ENCODE data around the gene CNTN4.

Gene CNTN4

GRCh38 chr3:3074551-3075257, 976.0 kb downstream of the CNTN4 start:
- Histone ChIP-seq H3K9ac (ENCODE audit: low read length) (no peak overlapping the region), H3K9me3 (ENCODE audit: insufficient read depth, low read length) (no peaks in the 10 kb centered on the region), H3K36me3 (replicated peaks; ENCODE audit: low read depth, low read length) (no peaks in the 10 kb centered on the region), H3K4me1 (ENCODE audit: low read length) (peaks cover 14% of the 10 kb centered on the region), H3K4me2 (ENCODE audit: low read length) (peak overlapping the region; percentile 20), H2AFZ (ENCODE audit: low read depth, low read length) (0 out of 2 replicates have a peak overlapping the region, but pooled peaks have one; percentile 55), H4K20me1 (ENCODE audit: insufficient read depth, low read length) (no peaks in the 10 kb centered on the region), H3K79me2 (ENCODE audit: low read length) (no peaks in the 10 kb centered on the region), H3K4me3 (ENCODE audit: low read length) (no peak overlapping the region), H3K27ac (ENCODE audit: low read length) (no peak overlapping the region; the same call in 1 of the 2 replicates), H3K27me3 (ENCODE audit: low read depth, low read length) (no peaks in the 10 kb centered on the region; the same call in 1 of the 2 replicates)
- TF ChIP-seq CTCF (IDR thresholded peaks at IDR 0.05; ENCODE audit: low read depth, low read length) (no peak), EZH2phosphoT487 (IDR thresholded peaks at IDR 0.05; ENCODE audit: low read depth) (no peak)

- Histone ChIP-seq H3K9ac (ENCODE audit: low read length) (peak overlapping the region; percentile 55; the same call in 1 of the 2 replicates), H3K4me1 (ENCODE audit: low read length) (peaks cover 53% of the 10 kb centered on the region), H3K36me3 (replicated peaks; ENCODE audit: low read depth, low read length) (no peaks in the 10 kb centered on the region), H3K27ac (ENCODE audit: low read length) (no peak overlapping the region), H4K20me1 (ENCODE audit: insufficient read depth, low read length) (no peaks in the 10 kb centered on the region), H3K79me2 (ENCODE audit: low read length) (no peaks in the 10 kb centered on the region), H2AFZ (ENCODE audit: low read depth, low read length) (no peak overlapping the region), H3K4me2 (ENCODE audit: low read length) (no peak overlapping the region), H3K27me3 (ENCODE audit: low read depth, low read length) (no peaks in the 10 kb centered on the region; the same call in 1 of the 2 replicates), H3K4me3 (ENCODE audit: low read length) (no peak overlapping the region), H3K9me3 (ENCODE audit: insufficient read depth, low read length) (no peaks in the 10 kb centered on the region)
- TF ChIP-seq EZH2phosphoT487 (IDR thresholded peaks at IDR 0.05; ENCODE audit: low read depth) (no peak), CTCF (IDR thresholded peaks at IDR 0.05; ENCODE audit: low read depth, low read length) (no peak)
Observed at GRCh38 chr3:3080309-3080708, 981.6 kb downstream of the CNTN4 start.

GRCh38 chr3:3081381-3082233, 982.9 kb downstream of the CNTN4 start:
- Histone ChIP-seq H3K27ac (ENCODE audit: low read length) (peak overlapping the region; percentile 88), H3K79me2 (ENCODE audit: low read length) (no peaks in the 10 kb centered on the region), H3K4me3 (ENCODE audit: low read length) (peak overlapping the region; percentile 58), H3K4me2 (ENCODE audit: low read length) (peak overlapping the region; percentile 74), H2AFZ (ENCODE audit: low read depth, low read length) (peak overlapping the region; percentile 2; the same call in 1 of the 2 replicates), H3K4me1 (ENCODE audit: low read length) (peaks cover 64% of the 10 kb centered on the region), H4K20me1 (ENCODE audit: insufficient read depth, low read length) (no peaks in the 10 kb centered on the region), H3K36me3 (replicated peaks; ENCODE audit: low read depth, low read length) (no peaks in the 10 kb centered on the region), H3K9ac (ENCODE audit: low read length) (peak overlapping the region; percentile 55), H3K9me3 (ENCODE audit: insufficient read depth, low read length) (no peaks in the 10 kb centered on the region), H3K27me3 (ENCODE audit: low read depth, low read length) (no peaks in the 10 kb centered on the region; the same call in 1 of the 2 replicates)
- no peak for TF ChIP-seq EZH2phosphoT487 (IDR thresholded peaks at IDR 0.05; ENCODE audit: low read depth)
- no peak for TF ChIP-seq CTCF (IDR thresholded peaks at IDR 0.05; ENCODE audit: low read depth, low read length)

Measured in OCI-LY3 (cell line).